ENCODE results near the gene GTPBP6. TPM values are rescaled to one million over a fixed set of nuclear protein-coding genes. Genes with fewer than 3 reads are reported as not detected.
"Not testable (repeated sequence)": the region's sequence is repeated elsewhere in the genome, so short reads cannot be mapped to it uniquely, and the experiment has no call there.

GTPBP6 gene
- total RNA-seq, 5 donors from 2014 or later (not counting 1 experiment from before 2014, with no cell fraction given) = 58.8 to 112 (median 111) TPM

DNA sequence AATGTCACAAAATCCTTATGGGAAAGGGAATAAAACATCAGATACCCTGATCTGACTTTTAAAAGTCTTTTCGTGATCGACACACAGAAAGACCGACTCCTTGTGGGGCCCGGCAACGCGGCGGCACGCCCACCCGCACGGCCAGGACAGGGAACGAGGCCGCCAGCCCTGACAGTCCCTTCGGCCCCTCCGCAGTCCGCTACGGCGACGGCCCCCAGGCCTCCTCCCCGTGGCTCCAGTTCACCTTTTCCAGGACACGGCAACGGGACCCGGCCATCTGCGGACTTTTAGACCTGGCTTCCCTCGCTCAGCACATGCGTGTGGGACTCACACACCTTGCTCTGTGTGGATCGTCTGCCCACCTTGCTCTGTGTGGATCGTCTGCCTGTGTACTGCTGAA is 33.6 kb upstream of the GTPBP6 start:
- H3K9me3 Mint-ChIP-seq = no peaks in the 10 kb centered on the region
- no peaks in the 10 kb centered on the region for H3K27me3 Mint-ChIP-seq
- Histone ChIP-seq H3K4me3 (ENCODE audit: control insufficient read depth in 1 of 2, extremely low read depth in 1 of 2, low read length in 1 of 2) (no peak overlapping the region), H3K27ac (ENCODE audit: low read length) (no peak overlapping the region), H3K36me3 (ENCODE audit: control insufficient read depth in 2 of 2, extremely low read depth in 1 of 2, insufficient read depth in 1 of 2, low read length in 1 of 2) (peaks cover 1 to 4% of the 10 kb centered on the region in 2 donors), H3K4me1 (ENCODE audit: control insufficient read depth in 1 of 2, extremely low read depth in 1 of 2, insufficient read depth in 2 of 2, low read length in 2 of 2) (peaks cover 0 to 10% of the 10 kb centered on the region in 2 experiments), H3K9me3 (no peaks in the 10 kb centered on the region), H3K27me3 (replicated peaks in 1 of 2; ENCODE audit: control insufficient read depth in 2 of 2, extremely low read depth in 1 of 2, insufficient read depth in 2 of 2, low read length in 1 of 2) (no peaks in the 10 kb centered on the region)
- H3K36me3 Mint-ChIP-seq = peaks cover 37% of the 10 kb centered on the region
- ChIA-PET POLR2A (no interaction called here), CTCF (no interaction called here)
- H3K4me3 Mint-ChIP-seq = no peak overlapping the region
- ATAC-seq (replicated peaks in 1 of 4) = no peak
- 98% methylated on average over 26 of the region's 27 CpGs for WGBS (ENCODE audit: insufficient coverage)
- H3K27ac Mint-ChIP-seq = no peak overlapping the region
- no peak for DNase-seq
- peaks cover 18 to 23% (median 21%) of the 10 kb centered on the region in 3 donors for H3K4me1 Mint-ChIP-seq

DNA sequence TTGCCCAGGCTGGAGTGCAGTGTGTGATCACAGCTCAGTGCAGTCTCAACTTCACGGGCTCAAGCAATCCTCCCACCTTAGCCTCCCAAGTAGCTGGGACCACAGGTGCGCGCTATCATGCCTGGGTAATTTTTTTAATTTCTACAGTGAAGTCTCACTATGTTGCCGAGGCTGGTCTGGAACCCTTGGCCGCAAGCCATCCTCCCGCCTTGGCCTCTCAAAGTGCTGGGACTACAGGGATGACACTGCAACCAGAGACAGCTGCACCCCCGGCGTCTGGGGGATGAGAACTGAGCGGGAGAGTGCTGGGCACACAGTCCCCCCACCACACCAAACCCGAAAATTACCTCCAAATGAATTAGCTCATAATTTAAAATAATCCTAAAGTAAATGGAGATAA is 33.1 kb upstream of the GTPBP6 start:
- H3K36me3 Mint-ChIP-seq = peaks cover 36% of the 10 kb centered on the region
- H3K27ac Mint-ChIP-seq = no peak overlapping the region
- Histone ChIP-seq H3K4me3 (ENCODE audit: control insufficient read depth in 1 of 2, extremely low read depth in 1 of 2, low read length in 1 of 2) (no peak overlapping the region), H3K36me3 (ENCODE audit: control insufficient read depth in 2 of 2, extremely low read depth in 1 of 2, insufficient read depth in 1 of 2, low read length in 1 of 2) (peaks cover 4 to 5% of the 10 kb centered on the region in 2 donors), H3K27me3 (replicated peaks in 1 of 2; ENCODE audit: control insufficient read depth in 2 of 2, extremely low read depth in 1 of 2, insufficient read depth in 2 of 2, low read length in 1 of 2) (no peaks in the 10 kb centered on the region), H3K9me3 (no peaks in the 10 kb centered on the region), H3K4me1 (ENCODE audit: control insufficient read depth in 1 of 2, extremely low read depth in 1 of 2, insufficient read depth in 2 of 2, low read length in 2 of 2) (peaks cover 0 to 5% of the 10 kb centered on the region in 2 experiments), H3K27ac (ENCODE audit: low read length) (no peak overlapping the region)
- H3K9me3 Mint-ChIP-seq = no peaks in the 10 kb centered on the region
- ATAC-seq (replicated peaks in 1 of 4) (no peak), DNase-seq (no peak)
- no peaks in the 10 kb centered on the region for H3K27me3 Mint-ChIP-seq
- 92% methylated on average over 3 of the region's 10 CpGs for WGBS (ENCODE audit: insufficient coverage)
- CTCF ChIA-PET = no interaction called here
- peaks cover 14 to 18% (median 17%) of the 10 kb centered on the region in 3 donors for H3K4me1 Mint-ChIP-seq
- POLR2A ChIA-PET = no interaction called here
- no peak overlapping the region for H3K4me3 Mint-ChIP-seq

GRCh38 chrX:351324-351641 is 32.7 kb upstream of the GTPBP6 start:
- 93% methylated on average over 6 of the region's 13 CpGs for WGBS (ENCODE audit: insufficient coverage)
- CTCF ChIA-PET; H3K36me3 ChIP-seq (ENCODE audit: control insufficient read depth in 2 of 2, extremely low read depth in 1 of 2, insufficient read depth in 1 of 2, low read length in 1 of 2); H3K4me3 ChIP-seq (ENCODE audit: control insufficient read depth in 1 of 2, extremely low read depth in 1 of 2, low read length in 1 of 2); DNase-seq; H3K27ac ChIP-seq (ENCODE audit: low read length); H3K27ac Mint-ChIP-seq; H3K27me3 Mint-ChIP-seq; H3K27me3 ChIP-seq (replicated peaks in 1 of 2; ENCODE audit: control insufficient read depth in 2 of 2, extremely low read depth in 1 of 2, insufficient read depth in 2 of 2, low read length in 1 of 2); H3K4me3 Mint-ChIP-seq; ATAC-seq (replicated peaks in 1 of 4); H3K9me3 Mint-ChIP-seq; POLR2A ChIA-PET; H3K4me1 ChIP-seq (ENCODE audit: control insufficient read depth in 1 of 2, extremely low read depth in 1 of 2, insufficient read depth in 2 of 2, low read length in 2 of 2); H3K9me3 ChIP-seq: not testable (repeated sequence)
- peaks cover 36% of the 10 kb centered on the region for H3K36me3 Mint-ChIP-seq
- H3K4me1 Mint-ChIP-seq = peaks cover 9 to 14% (median 12%) of the 10 kb centered on the region in 3 donors

DNA sequence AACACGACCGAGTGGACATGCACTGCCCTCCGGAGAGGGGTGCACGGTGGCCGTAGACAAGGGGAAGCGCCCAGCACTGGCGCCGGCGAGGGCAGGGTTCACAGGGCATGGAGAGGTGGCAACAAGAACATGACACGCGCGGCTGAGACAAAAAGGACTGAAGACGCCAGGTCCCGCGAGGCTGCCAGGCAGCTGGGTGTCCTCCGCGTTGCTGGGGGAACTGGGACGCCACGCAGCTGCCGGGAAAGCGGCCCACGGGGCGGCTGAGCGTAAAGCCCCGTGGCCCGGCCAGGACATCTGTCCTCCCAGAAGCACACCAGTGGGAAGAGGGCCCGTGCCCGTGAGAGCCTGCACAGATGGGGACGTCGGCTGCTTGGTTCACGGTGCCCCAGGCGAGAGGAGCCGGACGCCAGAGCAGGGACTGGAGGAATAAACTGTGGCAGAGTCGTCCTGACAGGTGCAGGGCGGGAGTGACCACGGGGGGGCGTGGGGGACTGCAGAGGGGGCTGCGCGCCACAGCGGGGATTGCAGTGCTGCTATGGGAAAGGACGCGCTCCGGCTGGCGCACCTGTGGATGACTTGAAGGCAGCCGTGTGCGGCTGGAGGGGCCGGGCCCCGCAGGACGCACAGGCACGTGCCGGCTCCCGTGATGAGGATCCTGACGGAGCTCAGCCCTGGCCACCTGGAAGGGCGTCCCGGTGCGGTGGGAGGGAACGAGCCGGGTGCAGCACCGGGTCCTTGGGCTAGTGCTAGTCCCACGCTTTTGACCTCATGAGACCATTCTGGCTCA is 32.1 kb upstream of the GTPBP6 start:
- H3K27me3 Mint-ChIP-seq = no peaks in the 10 kb centered on the region
- Histone ChIP-seq H3K27me3 (replicated peaks in 1 of 2; ENCODE audit: control insufficient read depth in 2 of 2, extremely low read depth in 1 of 2, insufficient read depth in 2 of 2, low read length in 1 of 2) (no peaks in the 10 kb centered on the region), H3K4me1 (ENCODE audit: control insufficient read depth in 1 of 2, extremely low read depth in 1 of 2, insufficient read depth in 2 of 2, low read length in 2 of 2) (no peaks in the 10 kb centered on the region), H3K4me3 (ENCODE audit: control insufficient read depth in 1 of 2, extremely low read depth in 1 of 2, low read length in 1 of 2) (no peak overlapping the region), H3K36me3 (ENCODE audit: control insufficient read depth in 2 of 2, extremely low read depth in 1 of 2, insufficient read depth in 1 of 2, low read length in 1 of 2) (peaks cover 4 to 7% of the 10 kb centered on the region in 2 donors), H3K9me3 (no peaks in the 10 kb centered on the region), H3K27ac (ENCODE audit: low read length) (no peak overlapping the region)
- H3K4me1 Mint-ChIP-seq = peaks cover 6 to 11% (median 9%) of the 10 kb centered on the region in 3 donors
- H3K27ac Mint-ChIP-seq = no peak overlapping the region
- 96% methylated on average over 58 of the region's 61 CpGs for WGBS (ENCODE audit: insufficient coverage)
- ATAC-seq (replicated peaks in 1 of 4) = no peak
- DNase-seq = no peak
- H3K36me3 Mint-ChIP-seq = peaks cover 34% of the 10 kb centered on the region
- H3K4me3 Mint-ChIP-seq = no peak overlapping the region
- ChIA-PET POLR2A (no interaction called here), CTCF (no interaction called here)
- no peaks in the 10 kb centered on the region for H3K9me3 Mint-ChIP-seq

DNA sequence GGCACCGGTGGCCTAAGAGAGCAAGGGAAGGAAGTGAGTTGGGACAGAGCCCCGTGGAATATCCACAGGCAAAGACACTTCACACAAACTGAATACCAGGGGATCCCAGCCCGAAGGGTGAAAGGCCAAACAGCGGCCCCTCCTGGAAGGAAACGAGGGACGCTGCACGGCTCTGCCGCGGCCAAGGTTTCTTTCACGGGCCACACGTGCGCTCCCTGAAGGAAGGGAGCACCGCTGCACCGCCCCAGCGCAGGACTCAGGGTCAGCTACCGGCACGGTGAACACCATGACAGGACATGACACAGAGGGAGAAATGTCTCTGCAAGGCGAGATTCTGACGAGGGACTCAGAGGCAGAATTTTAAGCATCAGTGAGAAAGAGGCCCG is 31.5 kb upstream of the GTPBP6 start:
- H3K4me3 ChIP-seq (ENCODE audit: control insufficient read depth in 1 of 2, extremely low read depth in 1 of 2, low read length in 1 of 2) = no peak overlapping the region
- 98% methylated on average over 18 of the region's 20 CpGs for WGBS (ENCODE audit: insufficient coverage)
- no peak overlapping the region for H3K27ac ChIP-seq (ENCODE audit: low read length)
- no peaks in the 10 kb centered on the region for H3K27me3 ChIP-seq (replicated peaks in 1 of 2; ENCODE audit: control insufficient read depth in 2 of 2, extremely low read depth in 1 of 2, insufficient read depth in 2 of 2, low read length in 1 of 2)
- Mint-ChIP-seq H3K4me3 (no peak overlapping the region), H3K27ac (no peak overlapping the region), H3K27me3 (no peaks in the 10 kb centered on the region), H3K36me3 (peaks cover 31% of the 10 kb centered on the region), H3K4me1 (peaks cover 2 to 5% (median 5%) of the 10 kb centered on the region in 3 donors), H3K9me3 (no peaks in the 10 kb centered on the region)
- ATAC-seq (replicated peaks in 1 of 4) (no peak), DNase-seq (no peak)
- ChIA-PET POLR2A (no interaction called here), CTCF (no interaction called here)
- H3K36me3 ChIP-seq (ENCODE audit: control insufficient read depth in 2 of 2, extremely low read depth in 1 of 2, insufficient read depth in 1 of 2, low read length in 1 of 2) = peaks cover 4 to 8% of the 10 kb centered on the region in 2 donors
- no peaks in the 10 kb centered on the region for H3K4me1 ChIP-seq (ENCODE audit: control insufficient read depth in 1 of 2, extremely low read depth in 1 of 2, insufficient read depth in 2 of 2, low read length in 2 of 2)
- H3K9me3 ChIP-seq = no peaks in the 10 kb centered on the region

GRCh38 chrX:349702-350101 is 31.1 kb upstream of the GTPBP6 start:
- Histone ChIP-seq H3K9me3 (no peaks in the 10 kb centered on the region), H3K27ac (ENCODE audit: low read length) (no peak overlapping the region), H3K27me3 (replicated peaks in 1 of 2; ENCODE audit: control insufficient read depth in 2 of 2, extremely low read depth in 1 of 2, insufficient read depth in 2 of 2, low read length in 1 of 2) (no peaks in the 10 kb centered on the region), H3K4me1 (ENCODE audit: control insufficient read depth in 1 of 2, extremely low read depth in 1 of 2, insufficient read depth in 2 of 2, low read length in 2 of 2) (no peaks in the 10 kb centered on the region), H3K4me3 (ENCODE audit: control insufficient read depth in 1 of 2, extremely low read depth in 1 of 2, low read length in 1 of 2) (no peak overlapping the region), H3K36me3 (ENCODE audit: control insufficient read depth in 2 of 2, extremely low read depth in 1 of 2, insufficient read depth in 1 of 2, low read length in 1 of 2) (peaks cover 4 to 12% of the 10 kb centered on the region in 2 donors)
- ChIA-PET CTCF (no interaction called here), POLR2A (no interaction called here)
- H3K4me3 Mint-ChIP-seq = no peak overlapping the region
- H3K4me1 Mint-ChIP-seq = peaks cover 0 to 4% (median under 1%) of the 10 kb centered on the region in 3 donors
- DNase-seq (no peak), ATAC-seq (replicated peaks in 1 of 4) (no peak)
- no peaks in the 10 kb centered on the region for H3K27me3 Mint-ChIP-seq
- H3K9me3 Mint-ChIP-seq = no peaks in the 10 kb centered on the region
- H3K36me3 Mint-ChIP-seq = peaks cover 31% of the 10 kb centered on the region
- no peak overlapping the region for H3K27ac Mint-ChIP-seq
- WGBS (ENCODE audit: insufficient coverage) = 88% methylated on average over 3 of the region's 10 CpGs

Data from T-cell (primary cell).